Ascending aorta (tissue), 2 donors: ENCODE measurements around the gene USP36. TPM values are rescaled to one million over a fixed set of nuclear protein-coding genes. Genes with fewer than 3 reads are reported as not detected.
"Not testable (repeated sequence)": the region's sequence is repeated elsewhere in the genome, so short reads cannot be mapped to it uniquely, and the experiment has no call there.

Experiments used
- DNase-seq, 2 donors: peaks; one replicate each; pipeline ENCODE4 v3.0.0-alpha.2; 2019; ENCODE audit warnings: low spot score in 2 of 2
- H3K27ac ChIP-seq, 2 donors: fragments of 200-600 bp; sonication (generic); one replicate each; pipeline ENCODE4 v1.5.1; 2016 to 2017; ENCODE audit warnings: mild to moderate bottlenecking in 1 of 2
- H3K27me3 ChIP-seq: fragments of 200-600 bp; sonication (generic); one replicate; pipeline ENCODE4 v1.5.1; 2017
- H3K36me3 ChIP-seq, 2 donors: fragments of 200-600 bp; sonication (generic); one replicate each; pipeline ENCODE4 v1.5.1; 2016
- H3K4me1 ChIP-seq, 2 donors: fragments of 200-600 bp; sonication (generic); one replicate each; pipeline ENCODE4 v1.5.1; 2016 to 2017; ENCODE audit warnings: mild to moderate bottlenecking in 1 of 2
- H3K4me3 ChIP-seq, 2 donors: fragments of 200-600 bp; sonication (generic); one replicate each; pipeline ENCODE4 v1.5.1; 2016 to 2017; ENCODE audit warnings: mild to moderate bottlenecking in 1 of 2
- H3K9me3 ChIP-seq, 2 donors: fragments of 200-600 bp; sonication (generic); one replicate each; pipeline ENCODE4 v1.5.1; 2016
- CTCF ChIP-seq, 3 experiments: fragments of 200-600 bp in 2 of 3; fragments of 450-650 bp in 1 of 3; sonication (generic) in 2 of 3; IDR thresholded peaks; one replicate each; pipeline ENCODE4 v1.5.1; 2016 to 2019; ENCODE audit warnings: antibody characterized with exemption in 3 of 3, mild to moderate bottlenecking in 1 of 3, moderate library complexity in 1 of 3
- intact Hi-C: fragments of 100-400 bp; cut with DNase I; formaldehyde crosslinking; loops from one replicate; pipeline ENCODE4 v1.15.1; 2023
- total RNA-seq: library from RNA; depleted of rRNA; stranded (reverse); fragments of >200 nt; gene quantifications from one replicate; pipeline ENCODE4 v1.1.0, GENCODE V29; 2016

Gene USP36
- total RNA-seq, 1 donor from 2014 or later, result 111 TPM

DNA sequence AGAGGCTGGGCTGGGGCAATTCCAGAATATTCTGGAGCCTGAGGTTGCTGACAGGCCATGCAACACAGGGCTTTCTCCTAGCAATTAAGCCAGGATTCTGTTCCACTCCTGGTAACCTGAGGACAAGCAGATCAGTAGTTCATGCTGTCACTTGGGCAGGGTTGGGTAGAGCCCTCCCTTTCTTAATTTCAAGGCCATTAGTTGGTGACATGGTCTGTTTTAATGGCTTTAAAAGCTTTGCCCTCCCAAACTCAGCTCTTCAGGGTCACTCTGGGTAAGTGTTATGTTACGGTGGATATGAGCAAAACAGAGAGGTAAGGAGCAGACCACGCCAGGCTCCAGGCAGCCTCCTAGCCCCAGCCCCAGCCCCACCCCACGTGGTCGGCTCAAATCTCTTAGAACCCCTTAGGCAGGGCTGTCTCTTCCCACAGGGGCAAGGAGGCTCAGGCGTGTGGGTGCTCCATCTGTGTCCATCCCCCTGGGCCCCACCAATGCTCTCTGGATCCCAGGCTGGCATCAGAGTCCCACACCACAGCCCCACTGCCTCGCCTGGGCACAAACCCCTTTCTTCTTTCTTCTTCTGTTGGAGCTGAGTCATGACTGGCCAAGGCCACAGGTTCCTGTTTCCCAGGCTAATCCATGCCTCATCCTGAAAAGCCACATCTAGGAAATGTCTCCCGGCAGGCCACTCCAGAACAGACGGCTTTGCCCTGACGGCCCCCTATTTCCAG, 34.9 kb upstream of the USP36 start:
- no peak overlapping the region for H3K4me3 ChIP-seq
- no peaks in the 10 kb centered on the region for H3K27me3 ChIP-seq
- H3K4me1 ChIP-seq, result peaks cover 14 to 44% of the 10 kb centered on the region in 2 donors
- intact Hi-C loops, result no loop called here
- peaks cover 17 to 32% of the 10 kb centered on the region in 2 donors for H3K36me3 ChIP-seq
- no peak for TF ChIP-seq CTCF (IDR thresholded peaks at IDR 0.05)
- H3K27ac ChIP-seq, result peak overlapping the region; percentile 66 to 80
- DNase-seq, result no peak
- no peaks in the 10 kb centered on the region for H3K9me3 ChIP-seq

- H3K4me3 ChIP-seq, result no peak overlapping the region
- peaks cover 9 to 27% of the 10 kb centered on the region in 2 donors for H3K4me1 ChIP-seq
- intact Hi-C loops, result no loop called here
- no peak for DNase-seq
- no peaks in the 10 kb centered on the region for H3K27me3 ChIP-seq
- H3K9me3 ChIP-seq, result no peaks in the 10 kb centered on the region
- TF ChIP-seq CTCF (IDR thresholded peaks at IDR 0.05), result no peak
- peak overlapping the region; percentile 53 to 80 for H3K27ac ChIP-seq
- H3K36me3 ChIP-seq, result peaks cover 29 to 50% of the 10 kb centered on the region in 2 donors
Measured at GRCh38 chr17:78873519-78874340, 33.1 kb upstream of the USP36 start.

DNA sequence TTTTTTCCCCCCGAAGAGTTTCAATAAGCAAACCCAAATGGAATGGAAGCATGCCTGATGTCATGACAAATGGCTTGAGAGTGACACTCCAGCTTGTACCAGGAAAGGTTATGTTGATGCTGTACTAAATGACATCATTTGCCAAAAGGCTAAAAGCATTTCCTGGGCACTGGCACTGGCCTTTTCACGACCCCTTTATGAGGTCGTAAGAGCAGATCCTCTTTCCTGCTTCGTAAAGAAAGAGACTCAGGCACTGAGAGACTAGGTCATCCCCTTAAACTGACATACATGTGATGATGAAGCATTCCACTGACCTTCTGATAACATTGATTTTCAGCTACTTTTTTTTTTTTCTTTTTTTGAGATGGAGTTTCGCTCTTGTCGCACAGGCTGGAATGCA, 31.9 kb upstream of the USP36 start:
- H3K27me3 ChIP-seq, result no peaks in the 10 kb centered on the region
- no peak for TF ChIP-seq CTCF (IDR thresholded peaks at IDR 0.05)
- H3K36me3 ChIP-seq, result peaks cover 41 to 58% of the 10 kb centered on the region in 2 donors
- H3K4me1 ChIP-seq, result peaks cover 9 to 35% of the 10 kb centered on the region in 2 donors
- peak overlapping the region in 1 of 2 donors; percentile 80 for H3K27ac ChIP-seq
- DNase-seq, result no peak
- H3K9me3 ChIP-seq, result no peaks in the 10 kb centered on the region
- H3K4me3 ChIP-seq, result no peak overlapping the region
- intact Hi-C loops, result no loop called here

DNA sequence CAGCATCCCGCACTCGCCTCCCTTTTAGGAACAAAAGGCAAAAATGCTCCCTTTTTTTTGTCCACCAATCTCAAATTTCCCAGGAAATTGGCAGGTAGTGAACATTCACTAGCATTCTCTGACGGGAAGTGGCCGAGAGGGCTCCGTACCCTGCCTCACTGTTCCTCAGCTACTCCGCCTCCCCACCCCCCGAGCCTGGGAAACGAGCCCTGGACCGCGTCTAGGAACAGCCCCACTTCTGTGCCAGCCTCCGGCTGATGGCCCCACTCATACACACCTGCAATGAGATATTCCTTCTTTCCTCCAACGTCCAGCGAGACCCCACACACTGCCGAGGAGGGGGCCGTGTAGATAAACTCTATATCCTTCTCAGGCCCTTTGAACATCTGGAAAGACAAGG, 30.0 kb upstream of the USP36 start:
- no peaks in the 10 kb centered on the region for H3K9me3 ChIP-seq
- H3K4me1 ChIP-seq, result peaks cover 13 to 33% of the 10 kb centered on the region in 2 donors
- DNase-seq, result no peak
- intact Hi-C loops, result no loop called here
- no peak overlapping the region for H3K4me3 ChIP-seq
- H3K36me3 ChIP-seq, result peaks cover 48 to 64% of the 10 kb centered on the region in 2 donors
- no peaks in the 10 kb centered on the region for H3K27me3 ChIP-seq
- H3K27ac ChIP-seq, result no peak overlapping the region
- TF ChIP-seq CTCF (IDR thresholded peaks at IDR 0.05), result no peak

DNA sequence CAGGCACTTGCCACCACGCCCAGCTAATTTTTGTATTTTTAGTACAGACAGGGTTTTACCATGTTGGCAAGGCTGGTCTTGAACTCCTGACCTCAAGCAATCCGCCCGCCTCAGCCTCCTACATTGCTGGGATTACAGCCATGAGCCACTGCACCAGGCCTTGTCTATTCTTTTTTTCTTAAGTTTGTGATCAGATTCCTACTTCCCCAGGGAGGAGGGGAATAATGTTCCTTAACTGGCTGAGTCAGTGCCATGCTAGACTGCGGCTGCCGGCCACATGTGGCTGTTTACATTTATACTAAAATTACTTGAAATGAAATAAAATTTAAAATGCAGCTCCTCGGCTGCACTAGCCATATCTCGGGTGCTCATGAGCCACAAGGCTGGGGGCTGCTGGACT, 27.8 kb upstream of the USP36 start:
- TF ChIP-seq CTCF (IDR thresholded peaks at IDR 0.05), result no peak
- intact Hi-C loops, result no loop called here
- peaks cover 48 to 63% of the 10 kb centered on the region in 2 donors for H3K36me3 ChIP-seq
- DNase-seq, result no peak
- peak overlapping the region; percentile 48 to 56 for H3K27ac ChIP-seq
- peaks cover 5 to 24% of the 10 kb centered on the region in 2 donors for H3K4me1 ChIP-seq
- no peaks in the 10 kb centered on the region for H3K9me3 ChIP-seq
- no peak overlapping the region for H3K4me3 ChIP-seq
- no peaks in the 10 kb centered on the region for H3K27me3 ChIP-seq

DNA sequence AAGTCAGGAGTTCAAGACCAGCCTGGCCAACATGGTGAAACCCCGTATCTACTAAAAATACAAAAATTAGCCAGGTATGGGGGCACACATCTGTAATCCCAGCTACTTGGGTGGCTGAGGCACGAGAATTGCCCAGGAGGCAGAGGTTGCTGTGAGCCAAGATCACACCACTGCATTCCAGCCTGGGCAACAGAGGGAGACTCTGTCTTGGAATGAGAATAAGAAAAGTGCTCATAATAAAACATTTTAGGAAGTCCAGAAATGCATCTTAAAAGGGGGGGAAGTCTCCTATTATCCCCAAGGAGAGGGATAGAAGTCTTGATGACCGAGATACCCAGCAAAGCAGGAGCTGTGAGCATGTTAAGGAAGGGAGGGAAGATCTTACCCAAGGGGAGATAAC, 26.4 kb upstream of the USP36 start:
- peaks cover 38 to 50% of the 10 kb centered on the region in 2 donors for H3K36me3 ChIP-seq
- intact Hi-C loops, result not testable (repeated sequence)

More for the DNA sequence above, 26.4 kb upstream of the USP36 start:
- not testable (repeated sequence) for H3K9me3 ChIP-seq, DNase-seq, H3K4me3 ChIP-seq, H3K27me3 ChIP-seq
- Histone ChIP-seq H3K4me1 (peaks cover 5 to 29% of the 10 kb centered on the region in 2 donors), H3K27ac (peak overlapping the region in 1 of 2 donors; percentile 56)
